GM18867 (cell line): ENCODE results near the gene PPEF1.
"Not testable (repeated sequence)": the region's sequence is repeated elsewhere in the genome, so short reads cannot be mapped to it uniquely, and the experiment has no call there.

Source experiments
- ATAC-seq: cut with Tn5 transposase; IDR thresholded peaks from one replicate; pipeline ENCODE4 v1.9.1; 2021; ENCODE audit warnings: mild to moderate bottlenecking, moderate library complexity; ENCODE audit not compliant: unreplicated experiment

Gene PPEF1

DNA sequence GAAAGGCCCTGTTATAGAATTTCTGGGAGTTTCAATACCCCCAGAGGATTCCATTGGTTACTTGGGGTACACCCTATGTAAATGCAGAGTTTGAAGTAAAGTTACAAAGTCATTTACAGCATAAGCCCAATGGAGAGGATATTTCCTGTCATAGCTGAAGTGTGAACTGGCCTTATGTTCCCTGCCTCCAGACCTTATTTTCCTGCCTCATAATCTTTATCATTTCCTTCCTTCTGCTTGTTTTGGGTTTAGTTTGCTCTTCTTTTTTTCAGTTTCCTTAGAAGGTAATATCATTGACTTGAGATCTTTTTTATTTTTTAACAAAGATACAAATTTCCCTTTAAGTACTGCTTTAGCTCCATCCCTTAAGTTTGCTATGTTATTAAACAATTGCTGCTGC, 85.4 kb downstream of the PPEF1 start:
- no peak for ATAC-seq

DNA sequence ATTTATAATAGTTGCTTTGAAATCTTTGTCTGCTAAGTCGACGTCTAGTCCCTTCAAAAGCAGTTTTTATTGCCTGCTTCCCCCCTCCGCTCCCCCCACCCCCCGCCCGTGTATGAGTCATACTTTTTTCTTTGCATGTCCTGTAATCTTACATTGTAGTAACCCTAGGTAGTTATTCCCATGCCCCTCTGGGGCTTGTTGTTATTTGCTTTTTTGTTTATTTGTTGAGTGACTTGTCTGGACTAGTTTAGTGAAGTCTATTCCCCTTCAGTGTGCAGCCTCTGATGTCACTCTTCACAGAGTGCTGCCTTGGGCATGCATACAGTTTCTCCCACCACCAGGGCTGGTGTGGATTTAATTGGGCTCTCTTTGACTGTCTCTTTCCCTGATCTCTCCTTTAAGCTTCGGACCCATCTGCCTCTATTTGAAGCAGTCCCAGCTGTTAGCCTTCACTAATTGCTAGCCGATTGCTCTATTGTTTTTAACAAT, 86.2 kb downstream of the PPEF1 start:
- ATAC-seq = no peak

DNA sequence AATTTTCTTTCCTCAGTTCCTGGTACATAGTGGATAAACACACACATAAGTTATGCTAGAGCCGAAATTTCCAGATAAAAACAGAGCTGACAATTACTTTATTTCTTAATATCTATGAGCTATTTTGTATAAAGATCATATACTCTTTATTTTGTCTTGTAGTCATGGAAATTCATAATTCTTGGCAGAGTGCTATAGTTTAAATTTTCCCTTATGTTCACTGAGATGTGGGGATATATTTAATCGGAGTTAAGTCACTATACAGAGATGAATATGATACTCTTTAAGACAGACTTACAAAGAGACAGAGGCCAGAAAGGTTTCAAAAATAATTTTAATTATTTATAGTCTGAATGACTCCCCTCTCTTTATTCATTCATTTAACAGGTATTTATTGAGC, 89.7 kb downstream of the PPEF1 start:
- no peak for ATAC-seq

DNA sequence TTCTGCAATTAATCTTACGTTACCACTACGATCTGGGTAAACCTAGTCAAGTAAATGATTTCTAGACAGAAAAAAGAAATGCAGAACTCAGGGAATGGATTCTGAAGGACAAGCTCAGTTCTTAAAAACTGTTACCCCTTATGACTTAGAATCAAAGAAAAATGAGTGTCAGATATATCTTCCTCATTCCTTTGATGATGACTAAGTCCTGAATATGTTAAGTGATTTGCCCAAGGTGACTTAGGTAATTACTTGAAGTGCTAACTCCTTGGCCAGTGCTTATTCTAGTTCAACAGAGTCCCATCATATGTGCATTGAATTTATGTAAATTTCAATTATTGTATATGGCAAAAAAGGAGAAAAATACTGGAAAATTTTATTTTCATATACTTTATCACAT, 92.5 kb downstream of the PPEF1 start:
- no peak for ATAC-seq

DNA sequence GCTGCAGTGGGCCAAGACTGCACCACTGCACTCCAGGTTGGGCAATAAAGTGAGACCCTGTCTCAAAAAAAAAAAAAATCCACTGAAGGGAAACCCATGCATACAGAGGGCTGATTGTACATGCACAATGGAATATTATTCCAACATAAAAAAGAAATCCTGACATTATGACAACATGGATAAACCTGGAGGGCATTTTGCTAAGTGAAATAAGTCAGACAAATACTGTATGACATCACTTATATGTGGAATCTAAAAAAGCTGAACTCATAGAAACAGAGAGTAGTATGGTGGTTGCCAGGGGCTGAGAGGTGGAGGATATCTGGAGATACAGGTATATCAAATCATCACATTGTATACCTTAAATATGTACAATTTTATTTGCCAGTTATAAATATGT, 102.2 kb downstream of the PPEF1 start:
- ATAC-seq = no peak

DNA sequence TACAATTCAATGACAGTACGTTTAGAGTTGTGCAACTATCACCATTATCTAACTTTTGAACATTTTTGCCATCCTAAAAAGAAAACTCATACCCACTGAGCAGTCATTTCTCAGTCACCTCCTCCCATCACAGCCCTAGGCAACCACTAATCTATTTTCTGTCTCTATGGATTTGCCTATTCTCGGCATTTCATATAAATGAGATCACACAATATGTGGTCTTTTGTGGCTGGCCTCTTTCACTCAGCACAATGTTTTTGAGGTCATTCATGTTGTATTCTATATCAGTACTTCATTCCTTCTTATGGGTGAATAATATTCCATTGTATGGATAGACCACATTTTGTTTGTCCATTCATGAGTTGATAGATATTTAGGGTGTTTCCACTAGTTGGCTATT, 103.0 kb downstream of the PPEF1 start:
- ATAC-seq = no peak

DNA sequence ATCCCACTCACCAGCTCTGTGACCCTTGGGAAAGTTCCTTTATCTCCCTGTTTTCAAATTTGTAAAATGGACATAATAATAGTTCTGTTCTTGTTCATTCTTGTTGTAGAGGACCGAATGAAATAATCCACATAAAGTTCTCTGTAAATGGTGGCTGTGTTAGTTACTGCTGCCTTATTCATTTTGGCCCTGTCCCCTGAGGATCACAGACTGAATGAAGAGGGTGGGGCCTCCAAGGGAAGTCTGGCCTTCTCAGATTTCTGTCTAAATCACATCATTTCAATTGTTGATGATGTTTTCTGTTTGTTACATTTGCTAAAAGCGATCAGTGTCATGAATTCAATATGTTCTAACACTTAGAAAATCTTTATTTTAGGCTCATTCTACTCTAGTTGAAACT, 117.9 kb downstream of the PPEF1 start:
- ATAC-seq = no peak

DNA sequence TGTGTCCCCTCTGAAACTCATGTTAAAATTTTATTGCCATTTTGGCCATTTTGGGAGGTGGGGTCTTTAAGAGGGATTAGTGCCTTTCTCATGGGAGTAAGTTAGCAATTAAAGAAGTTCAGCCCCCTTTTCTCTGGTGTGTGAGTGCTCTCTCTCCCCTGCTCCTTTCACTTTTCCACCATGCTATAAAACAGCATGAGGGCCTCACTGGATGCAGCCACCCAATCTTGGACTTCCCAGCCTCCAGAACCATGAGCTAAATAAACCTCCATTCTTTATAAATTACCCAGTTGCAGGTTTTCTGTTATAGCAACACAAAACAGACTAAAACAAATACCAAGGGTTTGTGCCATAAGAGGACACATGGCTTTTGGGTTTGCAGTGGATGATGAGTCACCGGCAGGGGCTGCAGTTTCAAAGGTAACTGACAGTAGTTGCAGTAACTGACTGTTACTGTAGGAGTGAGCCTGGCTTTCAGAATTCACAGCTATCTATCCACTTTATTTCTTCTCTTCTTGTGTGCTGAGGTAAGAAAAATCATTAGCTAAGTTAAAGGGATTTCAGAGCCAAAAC, 121.5 kb downstream of the PPEF1 start:
- no peak for ATAC-seq

DNA sequence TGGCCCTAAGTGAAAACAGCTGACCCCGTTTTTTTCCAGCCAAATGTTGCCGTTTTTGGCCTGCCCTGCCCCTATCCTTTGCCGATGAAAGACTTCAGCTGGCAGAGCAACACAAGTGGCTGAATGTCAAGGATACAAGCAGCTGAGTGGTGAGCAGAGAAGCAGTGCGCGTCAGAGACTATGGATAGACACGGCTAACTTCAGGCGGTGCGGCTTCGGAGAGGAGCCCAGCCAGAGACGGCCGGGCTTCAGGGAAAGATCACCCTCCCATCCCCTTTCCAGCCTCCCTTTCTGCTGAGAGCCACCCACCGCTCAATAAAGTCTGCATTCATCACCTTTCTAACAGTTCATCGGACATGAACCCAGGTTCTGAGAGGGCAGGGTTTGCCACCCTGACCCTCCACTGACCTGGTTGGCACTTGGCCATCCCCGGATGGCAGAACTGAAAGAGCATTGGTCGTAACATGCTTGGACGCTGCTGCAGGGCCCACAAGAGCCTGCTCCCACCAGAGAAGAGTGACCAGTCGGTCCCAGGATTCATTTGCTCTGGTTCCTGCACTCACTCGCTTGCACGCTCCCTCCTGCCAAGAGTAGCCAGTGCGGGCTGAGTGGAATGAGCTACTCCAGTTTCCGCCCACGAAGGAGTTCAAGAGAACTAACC, 125.8 kb downstream of the PPEF1 start:
- no peak for ATAC-seq

DNA sequence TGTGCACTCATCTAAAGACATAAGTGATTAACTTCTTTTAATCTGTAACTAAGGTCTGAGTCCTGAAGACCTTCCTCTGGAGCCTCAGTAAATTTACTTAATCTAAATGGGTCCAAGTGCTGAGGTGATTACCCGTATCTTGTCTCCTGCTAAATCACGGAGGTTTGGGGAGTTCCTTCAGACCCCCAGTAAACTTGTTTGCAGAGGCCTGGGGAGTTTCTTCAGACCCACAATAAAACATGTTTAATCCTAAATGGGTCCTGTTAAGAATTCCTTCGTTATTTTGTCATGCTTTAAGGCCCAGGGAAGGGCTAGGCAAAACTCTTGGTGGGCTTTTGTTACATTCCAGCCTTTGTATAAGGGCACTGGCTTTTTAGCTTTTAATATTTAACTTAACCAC, 140.5 kb downstream of the PPEF1 start:
- ATAC-seq = not testable (repeated sequence)

DNA sequence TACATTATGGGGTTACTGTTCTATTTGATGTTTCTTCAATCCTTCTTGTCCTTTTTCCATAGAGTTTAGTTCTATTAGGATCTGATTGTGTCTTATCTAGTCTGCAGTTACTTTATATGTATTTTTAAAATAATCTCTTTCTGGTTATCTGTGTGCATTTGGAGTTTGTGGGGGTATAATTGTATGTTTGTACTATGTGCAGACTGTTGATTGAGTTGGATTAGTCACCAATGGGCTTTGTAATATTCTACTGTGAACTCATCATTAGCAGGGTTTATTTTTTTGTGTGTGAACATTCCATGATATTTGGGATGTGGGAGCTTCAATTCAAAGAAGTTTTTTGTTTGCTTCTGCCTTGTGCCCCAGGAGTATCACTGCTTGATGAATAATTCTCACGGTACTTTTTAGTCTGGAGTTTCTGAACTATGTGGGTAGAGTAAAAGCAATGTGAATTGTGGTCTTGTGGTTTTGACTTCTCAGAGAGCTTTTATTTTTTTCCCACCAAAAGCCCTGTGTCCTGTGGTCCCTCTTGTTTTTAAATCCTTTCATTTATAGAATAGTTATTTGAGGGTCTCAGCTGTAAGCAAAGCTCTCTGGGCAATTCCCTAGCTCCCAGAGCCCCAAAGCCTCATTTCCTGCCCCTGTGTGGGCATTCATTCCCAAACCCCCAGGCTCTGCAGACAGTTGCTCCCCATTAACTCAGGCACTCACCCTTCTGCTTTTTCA, 148.6 kb downstream of the PPEF1 start:
- peak; percentile 90 for ATAC-seq

DNA sequence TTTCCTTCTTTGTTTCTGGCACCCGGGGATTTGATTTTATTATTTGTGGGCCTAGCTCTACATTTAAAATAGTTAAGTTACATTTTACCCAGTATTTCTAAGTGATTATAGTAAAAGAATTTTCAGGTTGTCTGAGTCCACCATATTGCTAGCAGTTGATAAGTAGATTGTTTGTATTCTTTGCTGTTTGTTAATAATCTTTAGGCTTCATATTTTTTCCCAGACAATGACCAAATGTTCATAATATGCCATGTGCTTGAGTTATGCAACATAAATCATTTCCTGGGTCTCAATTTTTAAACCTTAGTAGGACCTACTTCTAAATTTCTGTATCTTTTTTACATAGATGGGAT, 149.2 kb downstream of the PPEF1 start:
- no peak for ATAC-seq

DNA sequence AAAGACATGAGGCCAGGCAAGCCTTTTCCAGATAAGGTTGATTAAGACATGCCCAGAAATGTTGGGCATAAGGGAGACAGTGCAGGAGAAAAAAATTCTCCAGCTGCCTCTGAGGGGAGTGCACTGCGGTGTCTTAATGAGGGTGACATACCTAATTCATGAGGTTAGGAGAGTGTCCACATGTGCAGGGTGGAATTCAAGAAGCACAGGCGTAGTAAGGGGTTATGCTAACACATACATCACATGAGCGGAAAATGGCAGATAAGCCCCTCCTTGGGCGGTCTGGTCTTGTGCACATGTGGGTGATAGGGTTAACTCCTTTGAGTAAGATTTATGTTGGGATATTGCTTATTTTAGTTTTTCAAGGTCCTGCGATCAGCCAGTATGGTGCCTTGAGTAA, 154.1 kb downstream of the PPEF1 start:
- no peak for ATAC-seq

DNA sequence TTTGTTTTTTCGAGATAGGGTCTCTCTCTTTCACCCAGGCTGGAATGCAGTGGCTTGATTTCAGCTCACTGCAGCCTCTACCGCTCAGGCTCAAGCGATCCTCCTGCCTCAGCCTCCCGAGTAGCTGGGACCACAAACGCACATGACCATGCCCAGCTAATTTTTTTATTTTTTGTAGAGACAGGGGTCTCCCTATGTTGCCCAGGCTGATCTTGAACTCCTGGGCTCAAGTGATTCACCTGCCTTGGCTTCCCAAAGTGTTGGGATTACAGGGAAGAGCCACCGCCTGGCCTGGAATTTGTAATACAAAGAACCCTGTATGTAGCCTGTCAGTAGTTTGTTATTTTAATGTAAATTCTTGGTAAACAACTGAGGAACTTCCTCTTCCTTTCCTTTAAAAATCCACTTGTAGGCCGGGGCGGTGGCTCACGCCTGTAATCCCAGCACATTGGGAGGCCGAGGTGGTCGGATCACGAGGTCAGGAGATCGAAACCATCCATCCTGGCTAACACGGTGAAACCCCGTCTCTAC, 157.0 kb downstream of the PPEF1 start:
- ATAC-seq = no peak

DNA sequence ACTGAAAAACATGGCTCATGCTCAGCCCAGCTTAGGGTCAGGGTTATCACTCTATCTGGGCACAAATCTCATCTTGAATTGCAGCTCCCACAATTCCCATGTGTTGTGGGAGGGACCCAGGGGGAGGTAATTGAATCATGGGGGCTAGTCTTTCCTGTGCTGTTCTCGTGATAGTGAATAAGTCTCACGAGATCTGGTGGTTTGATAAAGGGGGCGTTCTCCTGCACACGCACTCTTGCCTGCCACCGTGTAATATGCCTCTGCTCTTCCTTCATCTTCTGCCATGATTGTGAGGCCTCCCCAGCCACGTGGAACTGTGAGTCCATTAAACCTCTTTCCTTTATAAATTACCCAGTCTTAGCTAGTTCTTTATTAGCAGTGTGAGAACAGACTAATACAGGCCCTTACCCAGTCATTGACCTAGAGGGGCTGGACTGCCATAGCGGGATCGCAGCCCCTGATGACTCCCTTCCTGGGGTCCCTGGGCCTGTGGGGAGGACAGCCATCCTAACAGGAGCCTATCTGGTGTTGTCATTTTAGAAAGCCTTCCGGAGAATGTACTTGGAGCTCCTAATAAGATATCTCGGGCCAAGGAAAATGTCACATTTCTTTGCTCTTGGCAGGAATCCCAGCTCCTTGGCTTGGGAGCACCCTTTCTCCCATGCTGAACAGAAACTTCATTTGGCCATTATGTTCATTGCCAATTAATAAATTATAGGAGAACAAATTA, 163.9 kb downstream of the PPEF1 start:
- no peak for ATAC-seq

DNA sequence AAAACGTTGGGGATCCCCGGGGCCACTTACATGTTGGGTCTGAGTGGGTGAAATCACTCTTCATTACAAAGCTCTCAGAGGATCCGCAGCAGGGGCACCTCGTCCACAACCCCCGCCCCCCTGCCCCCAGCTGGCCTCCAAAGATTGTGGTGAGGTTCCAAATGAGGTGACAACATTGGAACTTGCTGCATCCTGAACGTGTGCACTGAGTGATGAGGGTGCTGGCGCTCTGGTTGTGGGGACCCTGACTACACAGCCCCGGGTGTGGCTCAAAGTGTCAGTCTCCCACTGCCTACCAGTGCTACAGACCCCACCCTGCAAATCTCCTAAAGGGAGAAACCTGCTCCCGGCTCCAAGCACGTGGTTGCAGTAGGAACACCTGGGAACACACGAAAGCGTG, 164.5 kb downstream of the PPEF1 start:
- no peak for ATAC-seq

DNA sequence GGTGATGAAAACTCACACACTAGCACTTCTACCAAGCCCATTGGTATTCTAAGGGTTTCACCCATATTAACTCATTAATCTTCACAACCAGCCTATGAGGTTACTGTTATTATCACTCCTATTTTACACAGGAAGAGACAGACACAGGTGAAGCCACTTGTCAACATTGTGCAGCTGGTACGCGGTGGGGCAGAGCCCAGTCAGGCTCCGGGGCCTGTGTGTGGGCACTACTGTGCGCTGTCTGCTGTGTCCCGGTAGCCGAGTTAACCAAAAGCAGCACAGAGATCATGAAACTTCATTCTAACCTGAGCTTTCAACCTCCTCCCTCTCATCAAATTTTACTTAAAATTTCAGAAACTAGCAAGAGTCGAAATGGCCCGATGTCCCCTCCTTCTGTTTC, 165.2 kb downstream of the PPEF1 start:
- ATAC-seq = no peak

DNA sequence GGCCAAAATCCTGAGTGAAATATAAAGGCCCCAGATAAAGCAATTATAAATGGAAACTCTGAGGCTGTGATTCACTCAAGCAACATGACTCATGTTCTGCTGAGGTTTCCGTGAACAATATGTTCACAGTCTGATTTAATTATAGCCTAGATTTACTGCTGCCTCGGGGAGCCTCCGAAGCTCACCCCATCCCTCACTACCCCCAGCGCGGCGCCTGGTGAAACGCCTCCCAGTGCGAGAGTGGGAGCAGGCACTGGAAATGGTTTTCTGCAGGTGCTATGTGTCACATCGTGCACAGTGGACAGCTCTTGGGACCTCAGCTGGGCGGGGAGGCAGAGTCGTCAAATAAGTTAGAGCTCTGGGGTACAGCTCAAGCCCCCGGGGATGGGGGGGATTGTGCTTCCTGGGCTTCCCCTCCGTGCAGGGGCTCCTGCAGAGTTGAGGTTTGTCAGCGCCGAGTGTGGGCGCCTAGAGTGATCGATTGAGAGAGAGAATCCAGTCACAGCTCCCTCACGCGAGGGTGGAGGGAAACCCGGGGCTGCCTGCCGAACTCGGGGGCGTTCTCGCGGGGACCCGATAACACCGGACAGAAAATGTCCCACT, 165.8 kb downstream of the PPEF1 start:
- ATAC-seq = no peak

DNA sequence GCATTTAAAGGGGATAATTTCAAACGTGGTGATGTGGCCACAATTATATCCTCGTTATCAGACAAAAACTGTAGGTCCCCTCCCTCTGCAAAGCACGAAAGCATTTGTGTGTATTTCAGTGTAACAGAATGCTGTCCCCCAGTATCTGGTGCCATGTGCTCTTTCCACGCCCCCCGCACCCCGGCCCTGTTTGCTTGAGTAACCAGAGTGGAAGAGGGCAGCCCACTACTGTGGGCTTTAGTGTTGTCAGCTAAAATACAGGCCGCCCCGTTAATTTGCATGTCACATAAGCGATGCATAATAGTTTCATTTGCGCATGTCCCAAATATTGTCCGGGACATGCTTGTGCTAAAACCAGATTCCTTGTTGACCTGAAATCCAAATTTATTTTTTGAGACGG, 166.4 kb downstream of the PPEF1 start:
- no peak for ATAC-seq

DNA sequence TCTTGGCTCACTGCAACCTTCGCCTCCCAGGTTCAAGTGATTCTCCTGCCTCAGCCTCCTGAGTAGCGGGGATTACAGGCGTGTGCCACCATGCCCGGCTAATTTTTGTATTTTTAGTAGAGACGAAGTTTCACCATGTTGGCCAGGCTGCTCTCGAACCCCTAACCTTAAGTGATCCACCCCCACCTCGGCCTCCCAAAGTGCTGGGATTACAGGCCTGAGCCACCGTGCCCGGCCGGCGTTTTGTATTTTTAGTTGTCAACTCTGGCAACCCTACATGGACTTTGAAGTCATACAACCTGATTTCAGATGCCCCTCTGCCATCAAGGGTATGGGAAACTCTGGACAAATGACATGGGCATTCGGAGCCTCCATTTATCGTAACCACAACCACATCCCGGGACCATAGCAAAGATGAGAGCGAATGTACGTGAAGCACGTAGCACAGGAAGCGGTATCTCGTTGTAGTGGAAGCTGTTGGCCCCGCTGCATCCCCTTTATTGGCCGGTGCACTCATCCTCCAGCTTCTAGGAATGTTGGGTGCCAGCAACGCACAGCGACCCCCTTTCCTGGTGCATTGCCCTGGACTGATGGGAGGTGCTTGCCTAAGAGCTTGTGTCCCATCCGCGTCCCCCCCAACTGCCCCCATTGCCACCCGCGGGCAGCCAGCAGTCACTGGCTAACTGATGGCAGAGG, 167.3 kb downstream of the PPEF1 start:
- ATAC-seq = no peak
